GM12873 (cell line): ENCODE data around the gene KIF22.

Experiments
- CTCF ChIP-seq: IDR thresholded peaks from 2 replicates; pipeline ENCODE4 v1.5.1; 2012; ENCODE audit warnings: low read depth, mild to moderate bottlenecking, moderate library complexity, low read length, control low read depth; ENCODE audit not compliant: insufficient read depth; ENCODE audit errors: missing control alignments

KIF22 gene

GRCh38 chr16:29777576-29778350 lies 12.8 kb upstream of the KIF22 start, which contains the start of gene ZG16:
Gene ZG16 (plus strand): TSS chr16:29778256. CDS start chr16:29779267, 1,011 bp downstream.
- TF ChIP-seq CTCF, result no peak

GRCh38 chr16:29779474-29779873 lies 11.1 kb upstream of the KIF22 start:
- TF ChIP-seq CTCF, result no peak

GRCh38 chr16:29784157-29784556 lies 6.4 kb upstream of the KIF22 start:
- TF ChIP-seq CTCF, result no peak

- TF ChIP-seq CTCF, result peak; percentile 97
Observed at GRCh38 chr16:29784901-29785500, 5.5 kb upstream of the KIF22 start.

GRCh38 chr16:29789775-29790182 lies 772 bp upstream of the KIF22 start:
- no peak for TF ChIP-seq CTCF

- no peak for TF ChIP-seq CTCF
Observed at GRCh38 chr16:29790949-29791844, 646 bp downstream of the KIF22 start.
